ENCODE results near the gene ACAA1.
"Not testable (repeated sequence)": the region's sequence is repeated elsewhere in the genome, so short reads cannot be mapped to it uniquely, and the experiment has no call there.

ACAA1 gene

GRCh38 chr3:38163117-38163840 is 26.4 kb upstream of the ACAA1 start:
- no peak; the same call in 1 of the 2 replicates for TF ChIP-seq CTCF (conservative IDR thresholded peaks at IDR 0.05; ENCODE audit: low read length)

GRCh38 chr3:38160704-38161103 is 23.8 kb upstream of the ACAA1 start:
- not testable (repeated sequence) for DNase-seq (ENCODE audit: low read depth); H3K4me3 ChIP-seq (ENCODE audit: low read length)

More at GRCh38 chr3:38163117-38163840, 26.4 kb upstream of the ACAA1 start:
- no peak for DNase-seq (ENCODE audit: low read depth)
- no peak overlapping the region for H3K4me3 ChIP-seq (ENCODE audit: low read length)

- DNase-seq (ENCODE audit: low read depth) = no peak
- no peak for TF ChIP-seq CTCF (conservative IDR thresholded peaks at IDR 0.05; ENCODE audit: low read length)
- H3K4me3 ChIP-seq (ENCODE audit: low read length) = no peak overlapping the region
Observed at GRCh38 chr3:38158472-38158871, 21.5 kb upstream of the ACAA1 start.

- DNase-seq (ENCODE audit: low read depth) = no peak
- no peak for TF ChIP-seq CTCF (conservative IDR thresholded peaks at IDR 0.05; ENCODE audit: low read length)
- no peak overlapping the region for H3K4me3 ChIP-seq (ENCODE audit: low read length)
Observed at GRCh38 chr3:38157595-38157994, 20.7 kb upstream of the ACAA1 start.

GRCh38 chr3:38157117-38157516 is 20.2 kb upstream of the ACAA1 start:
- no peak for DNase-seq (ENCODE audit: low read depth)
- no peak for TF ChIP-seq CTCF (conservative IDR thresholded peaks at IDR 0.05; ENCODE audit: low read length)
- no peak overlapping the region for H3K4me3 ChIP-seq (ENCODE audit: low read length)

GRCh38 chr3:38155825-38156224 is 18.9 kb upstream of the ACAA1 start:
- DNase-seq (ENCODE audit: low read depth) = no peak
- TF ChIP-seq CTCF (conservative IDR thresholded peaks at IDR 0.05; ENCODE audit: low read length) = no peak

GRCh38 chr3:38154625-38155255 is 17.8 kb upstream of the ACAA1 start:
- DNase-seq (ENCODE audit: low read depth) = no peak
- no peak overlapping the region for H3K4me3 ChIP-seq (ENCODE audit: low read length)
- TF ChIP-seq CTCF (conservative IDR thresholded peaks at IDR 0.05; ENCODE audit: low read length) = no peak

More at GRCh38 chr3:38155825-38156224, 18.9 kb upstream of the ACAA1 start:
- no peak overlapping the region for H3K4me3 ChIP-seq (ENCODE audit: low read length)

Measured in AG10803 (cell line).